ENCODE data around the gene CPA2.

The CPA2 gene

DNA sequence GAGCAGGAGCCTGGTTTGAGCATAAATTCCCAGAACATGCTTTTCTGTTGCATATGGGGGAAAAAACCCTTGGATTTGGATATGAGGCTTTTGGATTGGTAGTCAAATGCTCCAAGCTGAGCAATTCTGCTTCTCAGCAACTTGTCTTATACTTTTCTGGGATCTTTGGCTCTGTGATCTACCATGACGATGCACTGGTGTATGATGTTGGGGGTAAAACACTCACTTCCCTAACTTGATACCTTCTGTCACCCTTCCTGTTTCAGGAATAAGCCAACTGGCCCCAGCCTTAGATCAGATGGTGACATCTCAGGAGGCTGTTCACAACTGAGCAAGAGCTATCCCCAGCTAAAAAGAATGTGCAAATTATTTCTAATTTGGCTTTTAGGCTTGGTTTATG, 13.2 kb downstream of the CPA2 start:
- no peak for DNase-seq (ENCODE audit: low read depth in 2 of 2)

GRCh38 chr7:130281260-130281659, 14.6 kb downstream of the CPA2 start:
- DNase-seq (ENCODE audit: low read depth in 2 of 2), result no peak

- DNase-seq (ENCODE audit: low read depth in 2 of 2), result no peak
Measured at GRCh38 chr7:130286881-130287280, 20.2 kb downstream of the CPA2 start.

DNA sequence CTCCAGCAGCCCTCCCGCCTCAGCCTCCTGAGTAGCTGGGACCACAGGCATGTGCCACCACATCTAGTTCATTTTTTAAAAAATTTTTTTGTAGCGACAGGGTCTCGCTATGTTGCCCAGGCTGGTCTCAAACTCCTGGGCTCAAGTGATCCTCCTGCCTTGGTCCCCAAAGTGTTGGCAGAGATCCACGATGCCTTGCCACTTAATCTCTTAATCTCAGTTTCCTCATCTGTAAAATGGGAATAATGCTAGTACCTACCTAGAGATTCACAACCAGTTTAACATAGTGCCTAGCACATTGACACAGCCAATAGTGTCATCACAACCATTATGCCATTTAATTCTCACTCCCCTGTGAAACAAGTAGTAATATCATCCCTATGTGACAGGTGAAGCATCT, 21.5 kb downstream of the CPA2 start:
- DNase-seq (ENCODE audit: low read depth in 2 of 2), result no peak

DNA sequence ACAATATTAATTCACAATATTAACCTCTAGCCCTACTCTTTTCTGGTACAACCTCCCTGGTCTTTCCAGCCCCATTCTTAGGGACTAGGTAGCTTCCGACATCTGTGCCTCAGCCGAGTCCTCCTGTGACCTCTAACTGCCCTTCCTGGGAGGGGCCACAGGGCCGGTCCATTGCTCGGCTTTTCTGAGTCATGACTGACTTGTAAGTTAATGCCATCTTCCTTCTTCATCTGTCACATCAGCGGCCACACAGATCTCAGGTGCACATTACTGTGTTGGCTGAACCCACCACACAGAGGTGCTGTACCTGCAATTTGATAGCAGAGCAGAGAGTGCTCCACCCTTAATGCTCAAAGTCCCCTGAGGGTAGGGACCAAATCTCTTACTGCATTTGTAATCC, 22.2 kb downstream of the CPA2 start:
- DNase-seq (ENCODE audit: low read depth in 2 of 2), result no peak

DNA sequence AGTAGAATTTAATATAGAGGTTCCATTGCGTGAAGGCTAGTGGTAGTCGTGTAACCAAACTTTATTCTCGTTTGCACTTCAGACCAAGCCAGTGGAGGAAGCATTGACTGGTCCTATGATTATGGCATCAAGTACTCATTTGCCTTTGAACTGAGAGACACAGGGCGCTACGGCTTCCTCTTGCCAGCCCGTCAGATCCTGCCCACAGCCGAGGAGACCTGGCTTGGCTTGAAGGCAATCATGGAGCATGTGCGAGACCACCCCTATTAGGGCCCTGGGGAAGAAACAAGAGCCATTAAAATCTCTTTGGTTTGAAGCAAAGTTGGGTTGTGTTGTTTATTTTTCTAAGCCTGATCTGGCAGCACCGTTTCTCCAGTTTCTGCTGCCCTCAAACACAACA, 22.8 kb downstream of the CPA2 start:
- DNase-seq (ENCODE audit: low read depth in 2 of 2), result no peak

DNA sequence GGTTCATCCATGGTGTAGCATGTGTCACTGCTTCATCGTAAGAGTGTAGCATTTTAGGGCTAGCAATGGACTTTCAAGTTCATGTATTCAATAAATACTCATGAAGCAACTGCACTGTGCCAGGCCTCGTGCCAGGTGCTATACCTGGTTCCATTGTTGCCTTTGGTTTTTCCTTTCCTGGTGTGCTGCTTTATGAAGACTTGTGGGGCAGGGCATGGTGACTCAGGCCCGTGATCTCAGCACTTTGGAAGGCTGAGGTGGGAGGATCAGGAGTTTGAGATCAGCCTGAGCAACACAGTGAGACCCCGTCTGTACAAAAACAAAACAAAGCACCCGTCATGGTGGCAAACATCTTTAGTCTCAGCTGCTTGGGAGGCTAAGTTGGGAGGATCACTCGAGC, 24.1 kb downstream of the CPA2 start:
- DNase-seq (ENCODE audit: low read depth in 2 of 2), result no peak

GRCh38 chr7:130292682-130293257, 26.1 kb downstream of the CPA2 start, which contains the start of gene CPA4:
Gene CPA4, plus strand, starts transcription at chr7:130293161. Its CDS starts 20 bp downstream, at chr7:130293181.
- DNase-seq (ENCODE audit: low read depth in 2 of 2), result no peak

GRCh38 chr7:130293521-130293920, 26.9 kb downstream of the CPA2 start:
- DNase-seq (ENCODE audit: low read depth in 2 of 2), result no peak

- no peak for DNase-seq (ENCODE audit: low read depth in 2 of 2)
Measured at GRCh38 chr7:130294314-130294713, 27.7 kb downstream of the CPA2 start.

GRCh38 chr7:130296221-130296951, 29.7 kb downstream of the CPA2 start:
- DNase-seq (ENCODE audit: low read depth in 2 of 2), result no peak

DNA sequence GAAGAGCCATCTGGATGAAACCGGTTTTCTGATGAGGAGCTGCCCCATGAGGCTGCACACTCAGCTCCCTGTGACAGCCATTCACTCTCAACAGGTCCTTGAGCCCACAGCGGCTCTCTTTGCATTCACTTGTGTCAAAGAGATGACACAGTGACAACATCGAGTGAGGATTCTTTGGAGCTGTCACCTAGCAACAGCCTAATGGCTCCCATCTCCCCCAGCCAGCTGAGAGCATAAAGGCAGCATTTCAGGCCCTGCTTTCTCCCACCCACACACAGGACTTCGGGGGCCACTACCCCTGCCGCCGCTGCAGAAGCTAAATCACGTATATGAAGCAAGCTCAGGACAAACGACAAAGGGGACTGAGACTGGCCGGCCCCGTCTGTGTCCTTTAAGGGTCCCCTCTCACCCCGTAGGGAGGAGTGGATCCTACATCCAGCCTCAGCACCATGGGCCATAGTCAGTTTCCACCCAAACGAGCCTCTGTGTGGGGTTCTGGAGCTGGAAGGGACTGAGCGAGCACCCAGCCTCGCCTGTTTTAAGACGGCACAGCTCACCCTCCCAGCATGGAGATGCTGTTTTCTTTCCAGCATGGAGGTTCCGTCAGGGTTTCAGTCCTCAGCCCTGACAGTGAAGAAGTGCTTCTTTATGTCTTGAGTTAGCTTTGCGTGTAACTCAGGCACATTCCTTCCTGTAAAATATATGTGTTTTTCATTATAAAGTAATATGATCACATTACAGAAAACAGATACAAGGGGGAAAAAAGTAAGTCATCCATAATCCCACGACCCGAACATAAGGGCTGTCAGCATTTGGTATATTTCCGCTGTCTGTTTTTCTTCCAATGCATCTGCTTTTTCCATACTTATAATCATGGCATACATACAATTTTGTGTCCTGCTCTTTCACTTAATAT, 31.2 kb downstream of the CPA2 start:
- no peak for DNase-seq (ENCODE audit: low read depth in 2 of 2)

DNA sequence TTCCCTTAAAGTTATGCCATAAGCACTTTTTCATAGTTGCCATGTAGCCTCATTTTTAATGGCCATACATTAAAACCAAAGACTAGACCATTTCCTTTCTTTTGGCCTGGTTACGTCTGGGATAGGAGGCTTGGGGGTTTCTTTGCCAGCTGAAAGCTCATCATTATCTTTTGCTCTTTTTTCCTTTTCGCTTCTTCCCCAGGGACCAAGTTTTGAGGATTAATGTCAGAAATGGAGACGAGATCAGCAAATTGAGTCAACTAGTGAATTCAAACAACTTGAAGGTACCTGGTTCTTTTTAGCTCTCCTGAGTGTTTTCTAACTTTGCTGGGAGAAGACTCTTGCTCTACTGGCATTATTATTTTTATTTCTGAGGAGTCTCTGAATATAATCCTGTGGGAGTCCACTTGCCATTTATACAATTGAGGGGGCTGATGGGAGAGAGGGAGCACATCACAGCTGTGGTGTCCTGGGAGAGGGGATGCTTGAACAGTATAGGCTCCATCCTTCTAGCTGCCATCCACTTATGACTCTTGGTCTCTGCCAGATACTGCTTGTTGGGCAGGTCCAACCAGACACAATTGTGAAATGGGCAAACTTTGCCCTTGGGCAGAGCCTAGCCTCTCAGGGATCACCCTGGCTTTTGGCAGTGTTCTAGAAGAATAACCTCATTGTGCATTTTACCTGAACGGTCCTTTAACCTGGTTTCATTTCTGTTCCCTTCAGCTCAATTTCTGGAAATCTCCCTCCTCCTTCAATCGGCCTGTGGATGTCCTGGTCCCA, 32.1 kb downstream of the CPA2 start:
- no peak for DNase-seq (ENCODE audit: low read depth in 2 of 2)

DNA sequence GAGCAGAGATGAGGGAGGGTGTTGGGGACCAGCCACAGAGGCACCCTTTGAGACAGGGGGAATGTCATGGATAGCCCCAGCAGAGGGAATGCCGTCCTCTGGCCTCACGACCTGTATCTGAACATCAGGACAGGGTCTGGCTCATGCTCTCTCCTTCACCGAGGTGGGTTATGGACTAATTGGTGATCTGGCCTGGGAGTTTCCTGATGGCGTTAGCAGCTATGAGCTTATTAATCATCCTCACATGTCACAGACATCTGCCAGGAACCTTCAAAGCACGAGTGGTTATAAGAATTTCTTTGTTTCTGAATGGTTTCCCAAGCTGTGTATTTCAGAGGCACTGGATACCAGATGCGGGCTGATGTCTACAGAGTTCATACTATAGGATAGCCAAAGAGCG, 33.2 kb downstream of the CPA2 start:
- DNase-seq (ENCODE audit: low read depth in 2 of 2), result no peak

- no peak for DNase-seq (ENCODE audit: low read depth in 2 of 2)
Measured at GRCh38 chr7:130301501-130302020, 34.9 kb downstream of the CPA2 start.

DNA sequence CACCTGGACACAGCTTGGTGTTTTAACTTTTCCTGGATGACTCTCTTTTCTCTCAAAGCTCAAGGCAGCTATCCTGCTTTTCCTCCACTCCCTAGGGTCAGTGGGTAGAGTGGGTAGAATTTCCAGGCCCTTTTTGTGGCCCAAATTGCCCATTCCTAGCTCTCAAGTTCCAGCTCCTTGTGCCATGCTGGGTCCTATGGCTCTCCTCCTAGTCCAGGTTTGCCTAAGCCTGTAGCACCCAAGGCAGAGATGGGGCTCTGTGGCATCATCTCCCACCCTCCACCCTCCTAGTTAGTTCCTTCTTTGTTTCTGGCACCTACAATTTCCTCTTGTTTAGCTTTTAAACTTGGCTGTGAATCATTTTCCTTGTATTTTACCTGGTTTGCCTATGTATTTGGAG, 36.0 kb downstream of the CPA2 start:
- DNase-seq (ENCODE audit: low read depth in 2 of 2), result no peak

DNA sequence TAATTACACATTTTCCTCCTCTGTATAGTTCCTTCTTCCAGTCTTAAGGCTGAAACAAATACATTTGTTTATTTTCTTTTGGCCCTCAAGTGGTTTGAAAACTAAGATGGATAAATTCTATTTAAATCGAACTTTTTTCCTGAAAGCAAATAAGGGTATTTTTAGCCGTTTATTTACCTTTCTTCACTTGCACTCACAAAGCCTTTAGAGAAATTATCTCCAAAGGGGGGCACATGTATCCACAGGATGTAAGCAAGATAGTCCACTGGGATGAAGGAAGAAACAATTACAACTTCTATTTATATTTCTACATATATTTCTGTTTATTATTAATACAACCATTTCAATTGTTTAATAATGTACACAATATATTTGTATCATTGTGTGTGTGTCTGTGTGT, 36.5 kb downstream of the CPA2 start:
- no peak for DNase-seq (ENCODE audit: low read depth in 2 of 2)

- DNase-seq (ENCODE audit: low read depth in 2 of 2), result no peak
Measured at GRCh38 chr7:130303551-130303950, 36.9 kb downstream of the CPA2 start.

- no peak for DNase-seq (ENCODE audit: low read depth in 2 of 2)
Measured at GRCh38 chr7:130303982-130304381, 37.3 kb downstream of the CPA2 start.

DNA sequence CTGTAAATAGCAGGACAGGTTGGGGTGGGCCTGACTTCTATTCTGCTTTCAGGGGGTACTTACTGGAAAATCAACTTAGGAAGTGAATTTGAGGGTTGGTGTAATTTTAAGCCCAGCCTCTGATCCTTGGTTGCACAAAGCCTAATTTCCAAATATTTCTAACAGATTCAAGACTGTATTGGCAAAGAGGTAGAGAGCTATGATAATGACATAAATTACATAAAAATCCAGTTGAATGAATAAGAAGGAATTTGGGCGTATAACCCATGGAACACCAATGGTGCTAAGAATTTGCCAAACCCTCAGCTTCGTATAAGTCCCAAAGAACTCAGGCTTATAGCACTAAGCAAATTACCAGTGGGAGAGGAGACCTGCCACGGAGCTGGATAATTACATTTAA, 38.2 kb downstream of the CPA2 start:
- DNase-seq (ENCODE audit: low read depth in 2 of 2), result no peak

DNA sequence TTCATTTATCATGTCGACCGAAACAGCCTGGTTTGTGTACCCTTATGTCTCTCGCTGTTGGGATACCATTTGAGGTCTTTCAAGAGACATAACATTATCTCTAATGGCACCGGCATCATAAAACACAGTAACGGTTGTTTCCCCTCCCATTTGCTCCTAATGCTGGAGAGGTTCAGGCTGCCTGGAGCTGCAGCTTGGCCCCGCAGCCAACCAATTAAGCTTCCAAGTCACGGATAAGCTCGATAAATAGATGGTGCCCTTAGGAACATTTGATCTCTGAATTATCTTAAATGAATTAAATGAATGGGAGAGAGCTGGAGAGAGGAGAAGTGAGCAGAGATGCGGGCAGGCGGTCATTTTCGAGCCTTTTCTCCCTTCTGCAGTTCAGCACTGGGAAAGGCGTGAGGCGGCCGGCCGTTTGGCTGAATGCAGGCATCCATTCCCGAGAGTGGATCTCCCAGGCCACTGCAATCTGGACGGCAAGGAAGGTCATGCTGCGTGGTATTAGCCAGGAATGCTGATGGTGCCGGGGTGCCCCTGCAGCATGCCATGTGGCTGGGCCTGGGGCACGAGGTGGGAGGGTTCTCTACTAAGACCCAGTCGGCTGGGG, 38.9 kb downstream of the CPA2 start:
- no peak for DNase-seq (ENCODE audit: low read depth in 2 of 2)

Measured in stimulated activated CD4-positive, alpha-beta T cell treated with anti-CD3 and anti-CD28 coated beads, Interleukin-12 subunit alpha, Interleukin-12 subunit beta, amount 100 ng/mL, for 24 hours (primary cell).